CD14-positive monocyte (primary cell): ENCODE results near the gene HSD3B7. TPM values are rescaled to one million over a fixed set of nuclear protein-coding genes. Genes with fewer than 3 reads are reported as not detected.

ENCODE experiments used
- DNase-seq, 3 donors: peaks; one replicate each; pipeline ENCODE4 v3.0.0-alpha.2; 2011 to 2022
- H2AFZ ChIP-seq: 2 replicates; pipeline ENCODE4 v1.6.0; 2012; ENCODE audit warnings: mild to moderate bottlenecking, low read depth, low read length, inconsistent platforms; ENCODE audit not compliant: insufficient read depth, poor library complexity, severe bottlenecking
- H3K27ac ChIP-seq, 2 donors: 1 replicate in 1 of 2; 2 replicates in 1 of 2; pipeline ENCODE4 v1.5.1; 2012 to 2013; ENCODE audit warnings: low read length in 2 of 2, control low read depth in 1 of 2, inconsistent platforms in 1 of 2, low read depth in 1 of 2, mild to moderate bottlenecking in 1 of 2
- H3K27me3 ChIP-seq, 2 donors: one replicate each; pipeline versions ENCODE4 v1.6.0 to v1.6.1; 2011 to 2013; ENCODE audit warnings: low read length in 2 of 2; ENCODE audit not compliant: control insufficient read depth in 2 of 2, insufficient read depth in 2 of 2
- H3K36me3 ChIP-seq, 2 donors: replicated peaks in 1 of 2; 1 replicate in 1 of 2; 2 replicates in 1 of 2; pipeline versions ENCODE4 v1.5.1 to v1.6.1; 2012 to 2013; ENCODE audit warnings: low read length in 2 of 2, control low read depth in 1 of 2, inconsistent platforms in 1 of 2, mild to moderate bottlenecking in 1 of 2; ENCODE audit not compliant: insufficient read depth in 2 of 2, control insufficient read depth in 1 of 2
- H3K4me1 ChIP-seq, 2 donors: 1 replicate in 1 of 2; 2 replicates in 1 of 2; pipeline versions ENCODE4 v1.5.1 to v1.6.1; 2012 to 2013; ENCODE audit warnings: low read length in 2 of 2, control low read depth in 1 of 2, inconsistent platforms in 1 of 2, mild to moderate bottlenecking in 1 of 2, moderate library complexity in 1 of 2; ENCODE audit not compliant: insufficient read depth in 2 of 2, control insufficient read depth in 1 of 2
- H3K4me2 ChIP-seq: replicated peaks from 2 replicates; pipeline ENCODE3; 2012; ENCODE audit warnings: low read length, moderate library complexity, mild to moderate bottlenecking; ENCODE audit not compliant: poor library complexity, severe bottlenecking; ENCODE audit errors: extremely low read depth
- H3K4me3 ChIP-seq, 3 experiments: fragments of 200-600 bp in 1 of 3; sonication (generic) in 1 of 3; replicated peaks in 1 of 3; 1 replicate in 2 of 3; 2 replicates in 1 of 3; pipeline ENCODE4 v1.5.1; 2011 to 2013; ENCODE audit warnings: low read length in 3 of 3, mild to moderate bottlenecking in 3 of 3, control low read depth in 2 of 3, low read depth in 2 of 3, inconsistent platforms in 1 of 3, moderate library complexity in 1 of 3
- H3K79me2 ChIP-seq: 2 replicates; pipeline ENCODE4 v1.6.0; 2012; ENCODE audit warnings: mild to moderate bottlenecking, control low read depth, inconsistent platforms, low read length, moderate library complexity; ENCODE audit not compliant: insufficient read depth
- H3K9ac ChIP-seq: 2 replicates; pipeline ENCODE4 v1.6.0; 2017; ENCODE audit warnings: low read length, mild to moderate bottlenecking; ENCODE audit not compliant: insufficient read depth, poor library complexity, severe bottlenecking
- H3K9me3 ChIP-seq, 2 donors: replicated peaks in 1 of 2; 1 replicate in 1 of 2; 2 replicates in 1 of 2; pipeline versions ENCODE4 v1.5.1 to v1.6.1; 2012 to 2013; ENCODE audit warnings: low read length in 2 of 2, control low read depth in 1 of 2; ENCODE audit not compliant: control insufficient read depth in 1 of 2, insufficient read depth in 1 of 2
- H4K20me1 ChIP-seq: 2 replicates; pipeline ENCODE4 v1.6.0; 2012; ENCODE audit warnings: mild to moderate bottlenecking, low read length, control low read depth, moderate library complexity; ENCODE audit not compliant: insufficient read depth
- H3K27ac Mint-ChIP-seq, 7 donors: one replicate each; pipeline ENCODE4 v1.8.0; 2020; ENCODE audit warnings: mild to moderate bottlenecking in 7 of 7, mixed read lengths in 7 of 7, moderate library complexity in 6 of 7, inconsistent platforms in 2 of 7
- H3K27me3 Mint-ChIP-seq, 3 donors: one replicate each; pipeline ENCODE4 v1.8.0; 2021 to 2022; ENCODE audit warnings: low read depth in 3 of 3, mild to moderate bottlenecking in 3 of 3, mixed read lengths in 3 of 3, moderate library complexity in 3 of 3, inconsistent platforms in 1 of 3
- H3K36me3 Mint-ChIP-seq, 2 donors: one replicate each; pipeline ENCODE4 v1.8.0; 2020; ENCODE audit warnings: mixed read lengths in 2 of 2, inconsistent platforms in 1 of 2, mild to moderate bottlenecking in 1 of 2
- H3K4me1 Mint-ChIP-seq: one replicate; pipeline ENCODE4 v1.8.0; 2020; ENCODE audit warnings: mild to moderate bottlenecking, mixed read lengths
- H3K4me3 Mint-ChIP-seq, 2 donors: one replicate each; pipeline ENCODE4 v1.8.0; 2020; ENCODE audit warnings: mild to moderate bottlenecking in 2 of 2, mixed read lengths in 2 of 2, moderate library complexity in 1 of 2
- H3K9me3 Mint-ChIP-seq, 7 donors: one replicate each; pipeline ENCODE4 v1.8.0; 2020 to 2022; ENCODE audit warnings: mixed read lengths in 7 of 7, mild to moderate bottlenecking in 6 of 7, moderate library complexity in 6 of 7, inconsistent platforms in 2 of 7
- CTCF ChIP-seq: fragments of 200-600 bp; IDR thresholded peaks from one replicate; pipeline ENCODE4 v1.8.0; 2022; ENCODE audit warnings: antibody characterized with exemption, mild to moderate bottlenecking
- WGBS: methylation state at CpG from one replicate; pipeline ENCODE4 v1.1.5; 2013; ENCODE audit warnings: missing lambda C conversion rate; ENCODE audit not compliant: insufficient coverage; 5-methylcytosine and 5-hydroxymethylcytosine counted together
- intact Hi-C, 2 donors: fragments of 100-400 bp; cut with micrococcal nuclease; formaldehyde crosslinking; loops; one replicate each; pipeline versions ENCODE4 v1.15.0 to v1.15.1; 2023
- polyA plus RNA-seq, 3 donors: library from polyadenylated mRNA; depleted of rRNA in 1 of 3; unstranded in 2 of 3; stranded (reverse) in 1 of 3; fragments of 300-500 nt in 2 of 3; fragments of >200 nt in 1 of 3; fragmentation: Illumina TruSeq in 2 of 3; gene quantifications; 1 replicate in 2 of 3; 2 replicates in 1 of 3; pipeline ENCODE4 v1.2.3, GENCODE V29; 2012 to 2021

HSD3B7 gene
- polyA plus RNA-seq, 3 donors = 0.89 to 4.3 (median 2.7) TPM

GRCh38 chr16:30941600-30942425, 43.2 kb upstream of the HSD3B7 start:
- Histone ChIP-seq H3K27ac (no peak overlapping the region), H3K36me3 (peaks cover 20 to 32% of the 10 kb centered on the region in 2 donors), H3K9ac (no peak overlapping the region), H3K4me2 (peak overlapping the region; percentile 49), H3K4me1 (peaks cover 17 to 19% of the 10 kb centered on the region in 2 donors), H3K4me3 (peak overlapping the region in 1 of 3 experiments; percentile 33), H3K27me3 (no peaks in the 10 kb centered on the region), H3K79me2 (no peaks in the 10 kb centered on the region), H2AFZ (no peak overlapping the region), H3K9me3 (no peaks in the 10 kb centered on the region), H4K20me1 (peaks cover 5% of the 10 kb centered on the region)
- peak; percentile 77 to 80 (median 77) for DNase-seq
- Mint-ChIP-seq H3K27ac (peak overlapping the region in 2 of 7 donors; percentile 58 to 68), H3K9me3 (no peaks in the 10 kb centered on the region), H3K27me3 (peaks cover 0 to 2% (median 0%) of the 10 kb centered on the region in 3 donors), H3K4me1 (peaks cover 24% of the 10 kb centered on the region), H3K36me3 (peaks cover 31 to 52% of the 10 kb centered on the region in 2 donors), H3K4me3 (no peak overlapping the region)
- peak; percentile 90 for TF ChIP-seq CTCF
- intact Hi-C loops = loop anchor here in 1 of 2 donors (1.0 kb wide), 1 partner anchor 97 kb away; no protein-coding TSS in a partner anchor
- WGBS = 23% methylated on average over 12 of the region's 15 CpGs

GRCh38 chr16:30942426-30942806, 42.6 kb upstream of the HSD3B7 start:
- peak overlapping the region in 1 of 3 experiments; percentile 33 for H3K4me3 ChIP-seq
- no peak overlapping the region for H3K9ac ChIP-seq

More at GRCh38 chr16:30942426-30942806, 42.6 kb upstream of the HSD3B7 start:
- no peak for TF ChIP-seq CTCF
- H3K27ac Mint-ChIP-seq = peak overlapping the region in 1 of 7 donors; percentile 58
- Histone ChIP-seq H3K36me3 (peaks cover 24 to 38% of the 10 kb centered on the region in 2 donors), H3K27ac (no peak overlapping the region), H3K4me1 (peaks cover 15 to 16% of the 10 kb centered on the region in 2 donors), H4K20me1 (peaks cover 5% of the 10 kb centered on the region), H3K79me2 (no peaks in the 10 kb centered on the region), H3K4me2 (peak overlapping the region; percentile 49), H3K9me3 (no peaks in the 10 kb centered on the region), H2AFZ (no peak overlapping the region), H3K27me3 (no peaks in the 10 kb centered on the region)
- H3K4me3 Mint-ChIP-seq = no peak overlapping the region
- intact Hi-C loops = loop anchor here in 1 of 2 donors (1.0 kb wide), 1 partner anchor 97 kb away; no protein-coding TSS in a partner anchor
- peaks cover 21% of the 10 kb centered on the region for H3K4me1 Mint-ChIP-seq
- H3K9me3 Mint-ChIP-seq = peaks cover 0 to 1% (median 0%) of the 10 kb centered on the region in 7 donors
- 100% methylated on average over 4 of the region's 4 CpGs for WGBS
- DNase-seq = no peak
- H3K27me3 Mint-ChIP-seq = peaks cover 0 to 2% (median 0%) of the 10 kb centered on the region in 3 donors
- peaks cover 29 to 57% of the 10 kb centered on the region in 2 donors for H3K36me3 Mint-ChIP-seq
